Gastroesophageal sphincter (tissue), 3 donors: ENCODE data around the gene TCAIM.

Experiments
- CTCF ChIP-seq, 4 experiments: fragments of 200-600 bp in 2 of 4; fragments of 450-650 bp in 2 of 4; sonication (generic) in 1 of 4; IDR thresholded peaks; one replicate each; pipeline ENCODE4 v1.5.1; 2017 to 2019; ENCODE audit warnings: antibody characterized with exemption in 4 of 4, mild to moderate bottlenecking in 2 of 4, moderate library complexity in 2 of 4
- EP300 ChIP-seq: sonication (generic); formaldehyde crosslinking; IDR thresholded peaks from one replicate; pipeline ENCODE4 v1.6.1; 2017; ENCODE audit warnings: antibody characterized with exemption, mild to moderate bottlenecking

GRCh38 chr3:44392489-44392888, 53.9 kb downstream of the TCAIM start:
- TF ChIP-seq CTCF (IDR thresholded peaks at IDR 0.05) (no peak), EP300 (no peak)
